ELR (cell line): Measurements from ENCODE around the gene CCDC91.

Experiments
- DNase-seq: peaks from one replicate; pipeline ENCODE4 v3.0.0-alpha.2; 2015; ENCODE audit warnings: low read depth

CCDC91 gene

GRCh38 chr12:28190321-28191050 lies at the start of gene CCDC91:
Gene CCDC91, plus strand, starts transcription at chr12:28190456. Its CDS starts 66,760 bp downstream, at chr12:28257216.
- DNase-seq = peak; percentile 87

- DNase-seq = no peak
Observed at GRCh38 chr12:28144059-28144458, 46.2 kb upstream of the CCDC91 start.

GRCh38 chr12:28144532-28144931 lies 45.7 kb upstream of the CCDC91 start:
- no peak for DNase-seq

GRCh38 chr12:28145216-28145615 lies 45.0 kb upstream of the CCDC91 start:
- DNase-seq = no peak

- DNase-seq = no peak
Observed at GRCh38 chr12:28149279-28149678, 41.0 kb upstream of the CCDC91 start.

- DNase-seq = no peak
Observed at GRCh38 chr12:28156362-28156761, 33.9 kb upstream of the CCDC91 start.

- DNase-seq = no peak
Observed at GRCh38 chr12:28156804-28157203, 33.5 kb upstream of the CCDC91 start.

GRCh38 chr12:28158353-28158752 lies 31.9 kb upstream of the CCDC91 start:
- no peak for DNase-seq

- DNase-seq = no peak
Observed at GRCh38 chr12:28159688-28160087, 30.6 kb upstream of the CCDC91 start.

- DNase-seq = no peak
Observed at GRCh38 chr12:28161697-28162096, 28.6 kb upstream of the CCDC91 start.

GRCh38 chr12:28162697-28163096 lies 27.6 kb upstream of the CCDC91 start:
- no peak for DNase-seq

- no peak for DNase-seq
Observed at GRCh38 chr12:28164644-28165275, 25.5 kb upstream of the CCDC91 start.

GRCh38 chr12:28167981-28168485 lies 22.2 kb upstream of the CCDC91 start:
- no peak for DNase-seq

- DNase-seq = no peak
Observed at GRCh38 chr12:28171356-28172060, 18.7 kb upstream of the CCDC91 start.

- DNase-seq = peak; percentile 75
Observed at GRCh38 chr12:28172434-28173030, 17.7 kb upstream of the CCDC91 start.

GRCh38 chr12:28173440-28173839 lies 16.8 kb upstream of the CCDC91 start:
- DNase-seq = no peak

GRCh38 chr12:28175098-28175589 lies 15.1 kb upstream of the CCDC91 start:
- no peak for DNase-seq

GRCh38 chr12:28176295-28176694 lies 14.0 kb upstream of the CCDC91 start:
- DNase-seq = no peak

- DNase-seq = no peak
Observed at GRCh38 chr12:28177461-28177860, 12.8 kb upstream of the CCDC91 start.

- DNase-seq = no peak
Observed at GRCh38 chr12:28177905-28178304, 12.4 kb upstream of the CCDC91 start.

- no peak for DNase-seq
Observed at GRCh38 chr12:28178775-28179174, 11.5 kb upstream of the CCDC91 start.

GRCh38 chr12:28180786-28181185 lies 9.5 kb upstream of the CCDC91 start:
- DNase-seq = no peak
